PC-3 (cell line): ENCODE data around the gene JAML. TPM values are rescaled to one million over a fixed set of nuclear protein-coding genes. Genes with fewer than 3 reads are reported as not detected.

Experiments used
- ATAC-seq: fragments of 200-7000 bp; cut with Tn5 transposase; 2 replicates; pipeline ENCODE4 v1.9.1; 2020; ENCODE audit warnings: mild to moderate bottlenecking, moderate library complexity
- BruUV-seq: library from RNA; stranded (reverse); fragments of 400-500 nt; replicated peaks from 2 replicates; lab custom pipeline; 2021; lab: Mats Ljungman, UMichigan
- CTCF ChIA-PET: fragments of 300-600 bp; sonication (Branson Sonifier 250); formaldehyde crosslinking; loops from one replicate; lab custom pipeline; 2022; ENCODE audit warnings: antibody characterized with exemption; lab: Charles Lee
- POLR2A ChIA-PET: fragments of 300-600 bp; sonication (Branson Sonifier 250); formaldehyde crosslinking; loops from one replicate; lab custom pipeline; 2022; ENCODE audit warnings: antibody characterized with exemption; ENCODE audit not compliant: unreplicated experiment; lab: Charles Lee
- DNase-seq: peaks from one replicate; pipeline ENCODE4 v3.0.0-alpha.2; 2015
- H2AFZ ChIP-seq: fragments of 300-600 bp; sonication (generic); 2 replicates; pipeline ENCODE4 v1.6.0; 2016; ENCODE audit warnings: antibody characterized with exemption, low read length
- H3F3A ChIP-seq: fragments of 300-600 bp; sonication (generic); one replicate; pipeline ENCODE4 v1.6.0; 2017; ENCODE audit warnings: antibody characterized with exemption, low read length, control low read depth, mild to moderate bottlenecking; ENCODE audit not compliant: unreplicated experiment
- H3K27ac ChIP-seq: fragments of 300-600 bp; sonication (generic); 2 replicates; pipeline ENCODE4 v1.5.1; 2016; ENCODE audit warnings: mild to moderate bottlenecking, low read length
- H3K27me3 ChIP-seq: fragments of 300-600 bp; sonication (generic); 2 replicates; pipeline ENCODE4 v1.6.1; 2016; ENCODE audit warnings: low read length, mixed read lengths
- H3K36me3 ChIP-seq: fragments of 300-600 bp; sonication (generic); 2 replicates; pipeline ENCODE4 v1.6.1; 2016; ENCODE audit warnings: low read depth, mixed run types, low read length, mixed read lengths
- H3K4me1 ChIP-seq: fragments of 300-600 bp; sonication (generic); 2 replicates; pipeline ENCODE4 v1.5.1; 2016; ENCODE audit warnings: low read length; ENCODE audit not compliant: insufficient read depth
- H3K4me2 ChIP-seq: fragments of 300-600 bp; sonication (generic); 2 replicates; pipeline ENCODE4 v1.6.0; 2016; ENCODE audit warnings: low read length
- H3K4me3 ChIP-seq: fragments of 300-600 bp; sonication (generic); 2 replicates; pipeline ENCODE4 v1.5.1; 2016; ENCODE audit warnings: mild to moderate bottlenecking, low read length, mixed read lengths
- H3K79me2 ChIP-seq: fragments of 300-600 bp; sonication (generic); 2 replicates; pipeline ENCODE4 v1.6.1; 2017; ENCODE audit warnings: low read length, mixed read lengths
- H3K9ac ChIP-seq: fragments of 300-600 bp; sonication (generic); 2 replicates; pipeline ENCODE4 v1.6.0; 2016; ENCODE audit warnings: mild to moderate bottlenecking, low read length
- H3K9me2 ChIP-seq: fragments of 300-600 bp; sonication (generic); replicated peaks from 2 replicates; pipeline ENCODE4 v1.6.1; 2016; ENCODE audit warnings: mixed run types, low read length, mixed read lengths
- H3K9me3 ChIP-seq: fragments of 300-600 bp; sonication (generic); 2 replicates; pipeline ENCODE4 v1.6.1; 2016; ENCODE audit warnings: low read length, mixed read lengths
- H4K20me1 ChIP-seq: fragments of 300-600 bp; sonication (generic); 2 replicates; pipeline ENCODE4 v1.6.1; 2016; ENCODE audit warnings: low read length, mixed read lengths
- EZH2 ChIP-seq: fragments of 300-600 bp; sonication (generic); IDR thresholded peaks from one replicate; pipeline ENCODE4 v1.6.1; 2017; ENCODE audit warnings: antibody characterized with exemption, mild to moderate bottlenecking, low read length; ENCODE audit not compliant: unreplicated experiment
- EZH2phosphoT487 ChIP-seq: fragments of 300-600 bp; sonication (generic); IDR thresholded peaks from 2 replicates; pipeline ENCODE4 v1.6.1; 2018; ENCODE audit warnings: mild to moderate bottlenecking, antibody characterized with exemption, low read length, borderline replicate concordance
- intact Hi-C: fragments of 100-400 bp; cut with micrococcal nuclease; formaldehyde crosslinking; loops from 2 replicates; pipeline ENCODE4 v1.9.0; 2023
- total RNA-seq: library from RNA; depleted of rRNA; stranded (reverse); fragments of >200 nt; gene quantifications from 2 replicates; pipeline ENCODE4 v1.2.3, GENCODE V29; 2014
- TF ChIP-seq, protein P1 (sequence below): fragments of 300-600 bp; sonication (generic); conservative IDR thresholded peaks from 2 replicates; pipeline ENCODE4 v1.5.1; 2017; ENCODE audit warnings: antibody characterized with exemption, low read depth, mild to moderate bottlenecking, low read length

The JAML gene
- total RNA-seq, 1 experiment from 2014 or later, result not detected

DNA sequence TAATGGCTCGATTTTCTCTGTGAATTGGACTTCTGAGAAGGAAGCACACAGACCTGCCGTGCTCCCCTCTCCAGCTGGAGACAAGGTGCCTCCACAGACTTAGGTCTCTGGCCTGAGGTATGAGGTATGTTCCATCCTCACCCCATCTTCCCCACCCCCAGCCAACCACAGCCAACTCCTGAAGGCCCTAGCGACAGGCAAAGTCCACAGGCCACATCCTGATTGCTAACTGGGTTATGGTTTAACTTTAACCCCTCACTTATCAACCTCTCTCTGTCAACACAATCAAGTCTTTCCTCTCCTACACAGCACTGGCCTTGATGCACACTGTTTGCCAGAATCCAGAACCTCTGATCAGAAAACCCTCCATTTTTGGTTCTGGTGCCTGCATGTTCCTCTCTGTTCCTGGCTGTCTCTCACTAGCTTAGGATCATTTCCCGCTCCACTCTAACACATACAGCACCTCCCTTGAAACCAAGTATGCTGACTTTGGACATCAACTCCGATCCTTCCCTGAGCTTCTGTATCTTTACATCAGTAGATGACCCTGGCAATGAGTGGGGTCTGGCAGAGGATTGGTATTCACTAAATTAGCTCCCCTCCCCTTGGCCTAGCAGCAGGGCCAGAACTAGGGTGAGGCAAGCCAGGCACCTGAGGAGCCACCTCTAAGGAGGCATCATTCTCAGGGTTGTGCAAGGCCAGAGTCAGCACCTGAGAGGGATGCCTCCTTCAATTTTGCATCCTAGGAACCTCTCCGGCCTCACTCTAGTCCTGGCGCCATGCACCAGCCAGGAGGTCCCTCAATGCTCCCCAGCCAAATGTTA is 22.0 kb downstream of the JAML start:
- TF ChIP-seq EZH2 (no peak), EZH2phosphoT487 (no peak)
- TF ChIP-seq, protein P1, sequence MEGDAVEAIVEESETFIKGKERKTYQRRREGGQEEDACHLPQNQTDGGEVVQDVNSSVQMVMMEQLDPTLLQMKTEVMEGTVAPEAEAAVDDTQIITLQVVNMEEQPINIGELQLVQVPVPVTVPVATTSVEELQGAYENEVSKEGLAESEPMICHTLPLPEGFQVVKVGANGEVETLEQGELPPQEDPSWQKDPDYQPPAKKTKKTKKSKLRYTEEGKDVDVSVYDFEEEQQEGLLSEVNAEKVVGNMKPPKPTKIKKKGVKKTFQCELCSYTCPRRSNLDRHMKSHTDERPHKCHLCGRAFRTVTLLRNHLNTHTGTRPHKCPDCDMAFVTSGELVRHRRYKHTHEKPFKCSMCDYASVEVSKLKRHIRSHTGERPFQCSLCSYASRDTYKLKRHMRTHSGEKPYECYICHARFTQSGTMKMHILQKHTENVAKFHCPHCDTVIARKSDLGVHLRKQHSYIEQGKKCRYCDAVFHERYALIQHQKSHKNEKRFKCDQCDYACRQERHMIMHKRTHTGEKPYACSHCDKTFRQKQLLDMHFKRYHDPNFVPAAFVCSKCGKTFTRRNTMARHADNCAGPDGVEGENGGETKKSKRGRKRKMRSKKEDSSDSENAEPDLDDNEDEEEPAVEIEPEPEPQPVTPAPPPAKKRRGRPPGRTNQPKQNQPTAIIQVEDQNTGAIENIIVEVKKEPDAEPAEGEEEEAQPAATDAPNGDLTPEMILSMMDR, result no peak
- ChIA-PET CTCF (no interaction called here), POLR2A (no interaction called here)
- no peak overlapping the region for H2AFZ ChIP-seq
- DNase-seq (no peak), ATAC-seq (no peak)
- H3K27me3 ChIP-seq, result peaks cover 14% of the 10 kb centered on the region
- H3K4me1 ChIP-seq, result peaks cover 5% of the 10 kb centered on the region; the same call in 1 of the 2 replicates
- no peak overlapping the region for H3K4me3 ChIP-seq
- no TSS peak for BruUV-seq
- intact Hi-C loops, result no loop called here
- H3F3A ChIP-seq, result no peaks in the 10 kb centered on the region
- H3K4me2 ChIP-seq, result no peak overlapping the region
- no peaks in the 10 kb centered on the region for H4K20me1 ChIP-seq
- no peaks in the 10 kb centered on the region for H3K9me2 ChIP-seq
- H3K9me3 ChIP-seq, result no peaks in the 10 kb centered on the region
- no peaks in the 10 kb centered on the region for H3K79me2 ChIP-seq
- no peak overlapping the region for H3K27ac ChIP-seq
- H3K9ac ChIP-seq, result no peak overlapping the region
- no peaks in the 10 kb centered on the region for H3K36me3 ChIP-seq

DNA sequence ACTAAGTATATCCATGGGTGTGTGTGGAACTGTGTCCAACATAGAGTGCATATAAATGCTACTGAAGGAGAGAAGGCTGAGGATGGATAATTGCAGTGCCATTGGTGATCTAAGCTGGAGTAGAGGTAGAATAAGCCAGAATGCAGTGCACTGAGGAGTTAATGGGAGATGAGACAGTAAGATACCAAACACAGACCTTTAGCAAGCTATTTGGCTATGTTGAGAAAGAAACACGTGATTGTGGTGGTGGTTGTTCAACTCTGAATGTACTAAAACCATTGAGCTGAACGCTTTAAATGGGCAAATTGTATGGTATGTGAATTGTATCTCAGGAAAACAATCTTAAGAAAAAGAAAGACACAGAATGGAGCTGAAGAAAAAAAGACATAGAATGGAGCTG is 22.8 kb downstream of the JAML start:
- POLR2A ChIA-PET, result no interaction called here
- Histone ChIP-seq H4K20me1 (no peaks in the 10 kb centered on the region), H3K79me2 (no peaks in the 10 kb centered on the region), H3K9me2 (no peaks in the 10 kb centered on the region), H3K27ac (no peak overlapping the region), H3K9ac (no peak overlapping the region), H3F3A (no peaks in the 10 kb centered on the region), H3K4me2 (no peak overlapping the region), H3K4me3 (no peak overlapping the region), H3K27me3 (peaks cover 12% of the 10 kb centered on the region), H2AFZ (no peak overlapping the region), H3K9me3 (no peaks in the 10 kb centered on the region), H3K4me1 (peaks cover 5% of the 10 kb centered on the region; the same call in 1 of the 2 replicates), H3K36me3 (no peaks in the 10 kb centered on the region)
- TF ChIP-seq EZH2 (no peak), EZH2phosphoT487 (no peak)
- TF ChIP-seq, protein P1, result no peak
- BruUV-seq, result no TSS peak
- ATAC-seq (no peak), DNase-seq (no peak)
- intact Hi-C loops, result no loop called here
- CTCF ChIA-PET, result no interaction called here
